Measurements from ENCODE around the gene MTA1. TPM values are rescaled to one million over a fixed set of nuclear protein-coding genes. Genes with fewer than 3 reads are reported as not detected.

MTA1 gene
- total and polyA plus RNA-seq, 2 experiments from 2014 or later = 110 to 208 TPM

DNA sequence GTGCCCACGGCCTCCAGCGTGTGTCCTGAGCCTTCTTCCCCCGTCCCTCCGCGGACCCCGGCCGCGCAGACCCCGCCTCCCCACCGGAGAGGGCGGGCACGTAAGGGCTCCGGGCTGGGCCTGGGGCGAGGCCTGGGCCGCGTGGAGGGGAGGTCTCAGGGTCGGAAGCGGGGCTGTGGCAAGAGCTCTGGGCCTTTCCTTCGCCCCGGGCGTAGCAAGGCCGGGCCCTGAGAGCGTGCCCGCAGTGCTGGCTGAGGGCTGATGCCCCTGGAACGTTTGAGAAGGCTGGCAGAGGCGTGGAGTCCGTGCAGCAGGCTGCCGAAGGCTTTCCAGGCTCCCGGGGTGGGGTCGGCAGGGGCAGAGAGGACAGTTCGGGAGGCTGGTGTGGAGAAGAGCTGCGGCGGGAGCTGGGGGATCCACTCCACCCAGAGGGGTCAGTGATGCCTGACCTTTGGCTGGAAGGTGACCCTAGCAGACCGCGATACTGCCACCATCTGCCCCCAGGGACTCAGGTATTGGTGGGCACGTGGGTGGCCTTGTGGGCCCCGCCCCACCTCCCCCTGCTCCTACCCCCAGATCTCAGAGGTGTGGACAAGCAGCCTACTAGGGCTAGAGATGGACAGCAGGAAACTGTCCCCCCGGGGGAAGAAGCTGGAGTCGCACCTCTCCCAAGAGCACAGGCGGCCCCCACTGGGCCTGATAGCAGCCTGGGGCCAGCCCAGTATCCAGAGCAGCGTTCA lies 20.7 kb upstream of the MTA1 start:
- Histone ChIP-seq H3K4me1 (ENCODE audit: low read depth) (peaks cover 3% of the 10 kb centered on the region), H3K4me3 (peak overlapping the region; percentile 56), H3K27me3 (no peaks in the 10 kb centered on the region), H3K27ac (peak overlapping the region; percentile 54), H3K36me3 (no peaks in the 10 kb centered on the region), H3K9me3 (ENCODE audit: low read depth) (no peaks in the 10 kb centered on the region)
- DNase-seq (ENCODE audit: low read depth in 1 of 2, low spot score in 1 of 2) = peak in 1 of 2 donors; percentile 54
- TF ChIP-seq, protein P1, sequence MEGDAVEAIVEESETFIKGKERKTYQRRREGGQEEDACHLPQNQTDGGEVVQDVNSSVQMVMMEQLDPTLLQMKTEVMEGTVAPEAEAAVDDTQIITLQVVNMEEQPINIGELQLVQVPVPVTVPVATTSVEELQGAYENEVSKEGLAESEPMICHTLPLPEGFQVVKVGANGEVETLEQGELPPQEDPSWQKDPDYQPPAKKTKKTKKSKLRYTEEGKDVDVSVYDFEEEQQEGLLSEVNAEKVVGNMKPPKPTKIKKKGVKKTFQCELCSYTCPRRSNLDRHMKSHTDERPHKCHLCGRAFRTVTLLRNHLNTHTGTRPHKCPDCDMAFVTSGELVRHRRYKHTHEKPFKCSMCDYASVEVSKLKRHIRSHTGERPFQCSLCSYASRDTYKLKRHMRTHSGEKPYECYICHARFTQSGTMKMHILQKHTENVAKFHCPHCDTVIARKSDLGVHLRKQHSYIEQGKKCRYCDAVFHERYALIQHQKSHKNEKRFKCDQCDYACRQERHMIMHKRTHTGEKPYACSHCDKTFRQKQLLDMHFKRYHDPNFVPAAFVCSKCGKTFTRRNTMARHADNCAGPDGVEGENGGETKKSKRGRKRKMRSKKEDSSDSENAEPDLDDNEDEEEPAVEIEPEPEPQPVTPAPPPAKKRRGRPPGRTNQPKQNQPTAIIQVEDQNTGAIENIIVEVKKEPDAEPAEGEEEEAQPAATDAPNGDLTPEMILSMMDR (IDR thresholded peaks at IDR 0.05; ENCODE audit: low read depth, low read length) = no peak

- Histone ChIP-seq H3K4me3 (no peak overlapping the region), H3K9me3 (ENCODE audit: low read depth) (no peaks in the 10 kb centered on the region), H3K27me3 (no peaks in the 10 kb centered on the region), H3K27ac (no peak overlapping the region), H3K4me1 (ENCODE audit: low read depth) (peaks cover 3% of the 10 kb centered on the region), H3K36me3 (no peaks in the 10 kb centered on the region)
- no peak for DNase-seq (ENCODE audit: low read depth in 1 of 2, low spot score in 1 of 2)
- TF ChIP-seq, protein P1 (IDR thresholded peaks at IDR 0.05; ENCODE audit: low read depth, low read length) = no peak
Measured at GRCh38 chr14:105399466-105399775, 20.2 kb upstream of the MTA1 start.

DNA sequence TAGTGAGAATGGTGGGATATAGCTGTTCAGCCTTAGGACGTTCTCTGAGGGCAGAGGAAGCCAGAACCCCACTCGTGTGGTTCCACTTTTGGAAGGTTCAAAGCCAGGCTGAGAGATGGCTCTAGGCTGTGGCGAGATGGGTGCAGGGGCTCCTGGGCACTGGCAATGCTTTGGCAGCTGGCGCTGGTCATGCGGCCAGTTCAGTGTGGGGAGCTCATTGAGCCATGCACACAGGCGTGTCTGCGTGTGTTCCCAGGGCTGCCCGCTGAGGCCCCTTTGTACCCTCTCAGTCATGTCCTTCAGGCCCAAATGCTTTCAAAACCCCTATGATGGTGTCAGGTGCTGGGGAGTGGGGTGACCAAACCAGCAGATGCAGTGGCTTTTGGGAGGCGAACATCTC lies 19.6 kb upstream of the MTA1 start:
- Histone ChIP-seq H3K4me1 (ENCODE audit: low read depth) (peaks cover 3% of the 10 kb centered on the region), H3K27me3 (no peaks in the 10 kb centered on the region), H3K27ac (no peak overlapping the region), H3K36me3 (no peaks in the 10 kb centered on the region), H3K4me3 (no peak overlapping the region), H3K9me3 (ENCODE audit: low read depth) (no peaks in the 10 kb centered on the region)
- DNase-seq (ENCODE audit: low read depth in 1 of 2, low spot score in 1 of 2) = no peak
- TF ChIP-seq, protein P1 (IDR thresholded peaks at IDR 0.05; ENCODE audit: low read depth, low read length) = no peak

GRCh38 chr14:105401699-105402098 lies 17.9 kb upstream of the MTA1 start:
- no peak overlapping the region for H3K27ac ChIP-seq
- no peaks in the 10 kb centered on the region for H3K27me3 ChIP-seq
- no peak overlapping the region for H3K4me3 ChIP-seq
- H3K4me1 ChIP-seq (ENCODE audit: low read depth) = peaks cover 3% of the 10 kb centered on the region
- H3K9me3 ChIP-seq (ENCODE audit: low read depth) = no peaks in the 10 kb centered on the region
- H3K36me3 ChIP-seq = no peaks in the 10 kb centered on the region
- TF ChIP-seq, protein P1 (IDR thresholded peaks at IDR 0.05; ENCODE audit: low read depth, low read length) = no peak
- DNase-seq (ENCODE audit: low read depth in 1 of 2, low spot score in 1 of 2) = no peak

DNA sequence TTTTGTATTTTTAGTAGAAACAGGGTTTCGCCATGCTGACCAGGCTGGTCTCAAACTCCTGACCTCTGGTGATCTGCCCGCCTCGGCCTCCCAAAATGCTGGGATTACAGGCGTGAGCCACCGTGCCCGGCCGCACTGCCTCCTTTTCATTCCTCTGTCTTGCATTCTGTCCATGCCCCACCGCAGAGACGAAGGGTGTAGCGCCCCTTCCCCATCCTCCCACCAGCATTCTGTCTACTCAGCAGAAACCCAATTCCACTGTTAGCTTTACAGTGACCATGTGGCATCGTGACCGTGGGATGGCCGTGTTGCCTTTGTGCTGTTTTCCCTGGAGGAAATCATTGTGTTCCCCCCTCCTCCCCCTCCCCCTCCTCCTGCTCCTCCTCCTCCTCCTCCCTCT lies 11.0 kb upstream of the MTA1 start:
- TF ChIP-seq, protein P1 (IDR thresholded peaks at IDR 0.05; ENCODE audit: low read depth, low read length) = no peak

More for the DNA sequence above, 11.0 kb upstream of the MTA1 start:
- no peaks in the 10 kb centered on the region for H3K9me3 ChIP-seq (ENCODE audit: low read depth)
- no peak overlapping the region for H3K4me3 ChIP-seq
- DNase-seq (ENCODE audit: low read depth in 1 of 2, low spot score in 1 of 2) = no peak
- H3K4me1 ChIP-seq (ENCODE audit: low read depth) = no peaks in the 10 kb centered on the region
- peaks cover 18% of the 10 kb centered on the region for H3K27me3 ChIP-seq
- H3K27ac ChIP-seq = no peak overlapping the region
- H3K36me3 ChIP-seq = no peaks in the 10 kb centered on the region

All from cardiac muscle cell (in vitro differentiated cells and primary cell).